ENCODE data around the gene ALK.

The ALK gene

GRCh38 chr2:29920631-29921559, 491 bp downstream of the ALK start (continued):
- TF ChIP-seq ZBTB6 (tag by site-specific recombination; IDR thresholded peaks at IDR 0.05) (peak; percentile 34; the same call in 1 of the 2 replicates), ZNF777 (tag by site-specific recombination; IDR thresholded peaks at IDR 0.05; ENCODE audit: borderline replicate concordance) (peak; percentile 55; the same call in 1 of the 2 replicates), PRDM6 (tag by site-specific recombination; IDR thresholded peaks at IDR 0.05) (no peak), ZBTB17 (tag by site-specific recombination; IDR thresholded peaks at IDR 0.05) (peak; percentile 12; the same call in 1 of the 2 replicates)

- Histone ChIP-seq H3K36me3 (ENCODE audit: control insufficient read depth in 2 of 2, insufficient read depth in 1 of 2, low read length in 2 of 2) (no peaks in the 10 kb centered on the region), H3K4me1 (ENCODE audit: control insufficient read depth, insufficient read depth, low read length) (peaks cover 8% of the 10 kb centered on the region), H3K9me3 (ENCODE audit: control insufficient read depth, insufficient read depth, low read depth, low read length) (no peaks in the 10 kb centered on the region), H3K27ac (ENCODE audit: extremely low read depth, low read depth, low read length) (no peak overlapping the region), H3K4me3 (ENCODE audit: low read depth, low read length) (peak overlapping the region; percentile 41)
- ChIA-PET CTCF (interaction anchor here (0.6 to 6.1 kb wide), 4 partner anchors 106 to 928 kb away, joined by 3 to 56 read pairs (median 5); no protein-coding TSS in a partner anchor), POLR2A (no interaction called here)
- TF ChIP-seq ZNF707 (tag by site-specific recombination; IDR thresholded peaks at IDR 0.05) (no peak), ZNF398 (tag by site-specific recombination; IDR thresholded peaks at IDR 0.05) (no peak), WT1 (tag by site-specific recombination; IDR thresholded peaks at IDR 0.05) (no peak), ZNF768 (tag by site-specific recombination; IDR thresholded peaks at IDR 0.05) (no peak), ZNF2 (tag by site-specific recombination; IDR thresholded peaks at IDR 0.05) (0 out of 2 replicates have a peak, but pooled peaks have one; percentile 38), ZNF146 (tag by site-specific recombination; IDR thresholded peaks at IDR 0.05) (no peak), ZNF37A (tag by site-specific recombination; IDR thresholded peaks at IDR 0.05) (no peak), ZFHX2 (tag by site-specific recombination; conservative IDR thresholded peaks at IDR 0.05) (no peak), GLIS2 (tag by site-specific recombination; IDR thresholded peaks at IDR 0.05) (peak; percentile 77), ZNF76 (tag by site-specific recombination; IDR thresholded peaks at IDR 0.05; ENCODE audit: borderline replicate concordance, low read depth) (no peak), PRDM4 (tag by site-specific recombination; IDR thresholded peaks at IDR 0.05) (no peak), ZNF518A (tag by site-specific recombination; conservative IDR thresholded peaks at IDR 0.05; ENCODE audit: low read depth) (no peak), ZNF391 (tag by site-specific recombination; IDR thresholded peaks at IDR 0.05; ENCODE audit: borderline replicate concordance, low read depth) (no peak), PBX3 (CRISPR knock-in tag; IDR thresholded peaks at IDR 0.05) (0 out of 2 replicates have a peak, but pooled peaks have one; percentile 31), ZNF155 (tag by site-specific recombination; IDR thresholded peaks at IDR 0.05) (no peak), YY2 (tag by site-specific recombination; IDR thresholded peaks at IDR 0.05) (no peak), ZNF48 (tag by site-specific recombination; IDR thresholded peaks at IDR 0.05) (no peak)
Measured at GRCh38 chr2:29920130-29920577, 1.2 kb downstream of the ALK start.

Measured in HEK293 (cell line).